H1 (cell line): Measurements from ENCODE around the gene GPR155. TPM values are rescaled to one million over a fixed set of nuclear protein-coding genes. Genes with fewer than 3 reads are reported as not detected.

Experiments used
- CTCF ChIA-PET: fragments of 300-600 bp; sonication (Branson Sonifier 250); formaldehyde crosslinking; loops from one replicate; lab custom pipeline; 2021; ENCODE audit not compliant: partially characterized antibody; lab: Charles Lee
- POLR2A ChIA-PET: fragments of 300-600 bp; sonication (Branson Sonifier 250); formaldehyde crosslinking; loops from one replicate; lab custom pipeline; 2021; ENCODE audit warnings: inconsistent platforms; ENCODE audit not compliant: partially characterized antibody; lab: Charles Lee
- DNase-seq, 2 experiments: peaks; one replicate each; pipeline versions ENCODE4 v3.0.0 to v3.0.0-alpha.2; 2010 to 2022; ENCODE audit warnings: low spot score in 2 of 2, low read depth in 1 of 2, mixed read lengths in 1 of 2
- FAIRE-seq: peaks from 2 replicates; lab custom pipeline; 2011; peaks lifted over from hg19 to GRCh38; lab: Jason Lieb, UNC
- H2AFZ ChIP-seq: 2 replicates; pipeline ENCODE4 v1.8.1; 2012; ENCODE audit warnings: low read length, inconsistent platforms
- H2AK5ac ChIP-seq: 2 replicates; pipeline ENCODE4 v1.6.1; 2013; ENCODE audit warnings: low read depth, low read length
- H2BK120ac ChIP-seq: replicated peaks from 2 replicates; pipeline ENCODE3; 2013; ENCODE audit warnings: low read depth, low read length, inconsistent platforms
- H2BK12ac ChIP-seq: 2 replicates; pipeline ENCODE4 v1.6.1; 2013; ENCODE audit warnings: low read depth, low read length
- H2BK15ac ChIP-seq: 2 replicates; pipeline ENCODE4 v1.6.1; 2013; ENCODE audit warnings: low read length
- H2BK20ac ChIP-seq: 2 replicates; pipeline ENCODE4 v1.6.1; 2013; ENCODE audit warnings: low read length
- H2BK5ac ChIP-seq: 2 replicates; pipeline ENCODE4 v1.6.1; 2013; ENCODE audit warnings: low read depth, low read length
- H3K14ac ChIP-seq: 2 replicates; pipeline ENCODE4 v1.6.1; 2013; ENCODE audit warnings: inconsistent platforms; ENCODE audit not compliant: insufficient read length
- H3K18ac ChIP-seq: 2 replicates; pipeline ENCODE4 v1.6.1; 2013; ENCODE audit warnings: low read length; ENCODE audit errors: extremely low read depth
- H3K23ac ChIP-seq: 2 replicates; pipeline ENCODE4 v1.6.1; 2013; ENCODE audit warnings: inconsistent platforms; ENCODE audit not compliant: insufficient read length
- H3K23me2 ChIP-seq: 2 replicates; pipeline ENCODE4 v1.6.1; 2013; ENCODE audit warnings: low read depth, low read length
- H3K27ac ChIP-seq: 2 replicates; pipeline ENCODE4 v1.6.1; 2011; ENCODE audit warnings: low read depth, low read length, inconsistent platforms
- H3K27me3 ChIP-seq, 4 experiments: replicated peaks in 1 of 4; 1 replicate in 1 of 4; 2 replicates in 3 of 4; pipeline versions ENCODE4 v1.6.1 to v1.8.1; 2011 to 2013; ENCODE audit warnings: low read length in 3 of 4, mild to moderate bottlenecking in 3 of 4, inconsistent platforms in 2 of 4, mixed read lengths in 2 of 4, moderate library complexity in 1 of 4; ENCODE audit not compliant: control insufficient read depth in 3 of 4, insufficient read depth in 3 of 4; ENCODE audit errors: extremely low read depth in 1 of 4
- H3K36me3 ChIP-seq, 4 experiments: 2 replicates each; pipeline versions ENCODE4 v1.6.1 to v1.8.1; 2011 to 2013; ENCODE audit warnings: mild to moderate bottlenecking in 4 of 4, low read length in 3 of 4, moderate library complexity in 2 of 4, control low read depth in 1 of 4, inconsistent platforms in 1 of 4; ENCODE audit not compliant: insufficient read depth in 4 of 4, control insufficient read depth in 2 of 4
- H3K4ac ChIP-seq: replicated peaks from 2 replicates; pipeline ENCODE3; 2013; ENCODE audit warnings: low read length, low read depth, mixed read lengths, inconsistent platforms; ENCODE audit not compliant: insufficient read length
- H3K4me1 ChIP-seq, 4 experiments: replicated peaks in 1 of 4; 1 replicate in 1 of 4; 2 replicates in 3 of 4; pipeline versions ENCODE4 v1.6.1 to v1.8.1; 2011 to 2013; ENCODE audit warnings: low read length in 3 of 4, inconsistent platforms in 2 of 4, mixed read lengths in 1 of 4; ENCODE audit not compliant: insufficient read depth in 4 of 4, control insufficient read depth in 3 of 4
- H3K4me2 ChIP-seq, 2 experiments: 2 replicates each; pipeline versions ENCODE4 v1.6.1 to v1.8.1; 2011 to 2013; ENCODE audit warnings: low read depth in 2 of 2, low read length in 2 of 2, control low read depth in 1 of 2, inconsistent platforms in 1 of 2, mild to moderate bottlenecking in 1 of 2; ENCODE audit not compliant: insufficient read depth in 1 of 2
- H3K4me3 ChIP-seq, 4 experiments: fragments of 200-600, 300-600 bp in 1 of 4; sonication (generic), shearing (Covaris generic), sonication (Bioruptor Twin) in 1 of 4; 2 replicates each; pipeline versions ENCODE4 v1.5.1 to v1.8.1; 2011 to 2016; ENCODE audit warnings: low read length in 4 of 4, low read depth in 3 of 4, control low read depth in 2 of 4, inconsistent platforms in 2 of 4, mild to moderate bottlenecking in 2 of 4, mixed read lengths in 1 of 4, moderate library complexity in 1 of 4; ENCODE audit not compliant: insufficient read depth in 2 of 4; ENCODE audit errors: extremely low read depth in 1 of 4
- H3K56ac ChIP-seq: replicated peaks from 2 replicates; pipeline ENCODE3; 2013; ENCODE audit warnings: low read depth, mild to moderate bottlenecking, mixed read lengths, low read length, inconsistent platforms; ENCODE audit not compliant: insufficient read length
- H3K79me1 ChIP-seq: 2 replicates; pipeline ENCODE4 v1.6.1; 2013; ENCODE audit warnings: low read depth, low read length, control low read depth
- H3K79me2 ChIP-seq, 2 experiments: 2 replicates each; pipeline versions ENCODE4 v1.6.1 to v1.8.1; 2012 to 2013; ENCODE audit warnings: low read length in 2 of 2, mild to moderate bottlenecking in 2 of 2, inconsistent platforms in 1 of 2; ENCODE audit not compliant: insufficient read depth in 2 of 2, control insufficient read depth in 1 of 2
- H3K9ac ChIP-seq, 4 experiments: replicated peaks in 1 of 4; 1 replicate in 1 of 4; 2 replicates in 3 of 4; pipeline versions ENCODE4 v1.6.1 to v1.8.1; 2011 to 2013; ENCODE audit warnings: low read depth in 3 of 4, low read length in 3 of 4, control low read depth in 2 of 4, mild to moderate bottlenecking in 2 of 4, moderate library complexity in 2 of 4, inconsistent platforms in 1 of 4; ENCODE audit errors: extremely low read depth in 1 of 4
- H3K9me3 ChIP-seq, 2 experiments: 2 replicates each; pipeline versions ENCODE4 v1.6.1 to v1.8.1; 2012 to 2013; ENCODE audit warnings: mild to moderate bottlenecking in 2 of 2, moderate library complexity in 2 of 2, control low read depth in 1 of 2, inconsistent platforms in 1 of 2, low read depth in 1 of 2, low read length in 1 of 2, mixed read lengths in 1 of 2; ENCODE audit not compliant: insufficient read depth in 2 of 2
- H4K20me1 ChIP-seq, 2 experiments: replicated peaks in 1 of 2; 2 replicates each; pipeline versions ENCODE3 to v1.8.1; 2011 to 2013; ENCODE audit warnings: inconsistent platforms in 2 of 2, low read length in 2 of 2, mild to moderate bottlenecking in 1 of 2; ENCODE audit not compliant: insufficient read depth in 2 of 2, control insufficient read depth in 1 of 2
- H4K5ac ChIP-seq: 2 replicates; pipeline ENCODE4 v1.6.1; 2013; ENCODE audit warnings: low read length, low read depth, mixed read lengths, inconsistent platforms; ENCODE audit not compliant: insufficient read length
- H4K8ac ChIP-seq: 2 replicates; pipeline ENCODE4 v1.8.0; 2013; ENCODE audit warnings: mild to moderate bottlenecking, moderate library complexity, low read length, inconsistent platforms; ENCODE audit not compliant: insufficient read depth; ENCODE audit errors: extremely low read depth
- H4K91ac ChIP-seq: replicated peaks from 2 replicates; pipeline ENCODE3; 2013; ENCODE audit warnings: low read length, mixed read lengths, inconsistent platforms; ENCODE audit not compliant: insufficient read length
- ASH2L ChIP-seq: fragments of 200-600, 300-600 bp; sonication (generic); IDR thresholded peaks from one replicate; pipeline ENCODE4 v1.7.1; 2017; ENCODE audit warnings: low read length
- CHD2 ChIP-seq: IDR thresholded peaks from 2 replicates; pipeline ENCODE4 v1.6.1; 2012; ENCODE audit warnings: low read length, improper control_type of control experiment
- CREB1 ChIP-seq: IDR thresholded peaks from 2 replicates; pipeline ENCODE4 v1.6.1; 2012; ENCODE audit warnings: inconsistent platforms
- EGR1 ChIP-seq: IDR thresholded peaks from 2 replicates; pipeline ENCODE4 v1.6.1; 2011; ENCODE audit warnings: low read depth, low read length, borderline replicate concordance
- NRF1 ChIP-seq: IDR thresholded peaks from 2 replicates; pipeline ENCODE4 v1.6.1; 2011; ENCODE audit warnings: mild to moderate bottlenecking, low read depth, low read length, improper control_type of control experiment
- PHF8 ChIP-seq: fragments of 200-600 bp; sonication (generic); conservative IDR thresholded peaks from 2 replicates; pipeline ENCODE4 v1.7.1; 2012; ENCODE audit warnings: low read depth, mild to moderate bottlenecking, inconsistent platforms, low read length, moderate library complexity
- POLR2AphosphoS5 ChIP-seq: IDR thresholded peaks from 2 replicates; pipeline ENCODE4 v1.6.1; 2011; ENCODE audit warnings: low read depth, low read length
- RAD21 ChIP-seq, 2 experiments: IDR thresholded peaks in 1 of 2; conservative IDR thresholded peaks in 1 of 2; 2 replicates each; pipeline ENCODE4 v1.6.1; 2011; ENCODE audit warnings: low read depth in 2 of 2, low read length in 2 of 2, improper control_type of control experiment in 1 of 2, inconsistent platforms in 1 of 2, mild to moderate bottlenecking in 1 of 2, moderate library complexity in 1 of 2
- RNF2 ChIP-seq: fragments of 200-900, 300-1000 bp; sonication (generic); IDR thresholded peaks from 2 replicates; pipeline ENCODE4 v1.7.1; 2016; ENCODE audit warnings: borderline replicate concordance, low read depth, mild to moderate bottlenecking, antibody characterized with exemption, low read length; ENCODE audit not compliant: poor library complexity, severe bottlenecking; ENCODE audit errors: missing control alignments
- SIRT6 ChIP-seq: IDR thresholded peaks from one replicate; pipeline ENCODE4 v1.7.1; 2012; ENCODE audit warnings: low read length, inconsistent platforms
- SP2 ChIP-seq: IDR thresholded peaks from 2 replicates; pipeline ENCODE4 v1.6.1; 2012; ENCODE audit warnings: mild to moderate bottlenecking, low read length, inconsistent platforms
- SP4 ChIP-seq: IDR thresholded peaks from 2 replicates; pipeline ENCODE4 v1.6.1; 2012; ENCODE audit warnings: low read length, inconsistent platforms
- TBP ChIP-seq: IDR thresholded peaks from 2 replicates; pipeline ENCODE4 v1.6.1; 2011; ENCODE audit warnings: low read depth, low read length, improper control_type of control experiment
- TEAD4 ChIP-seq: IDR thresholded peaks from 2 replicates; pipeline ENCODE4 v1.6.1; 2012; ENCODE audit warnings: low read depth, low read length, inconsistent platforms, mixed read lengths
- WGBS, 2 experiments: shearing (Covaris generic) in 1 of 2; methylation state at CpG; one replicate each; pipeline versions ENCODE4 v1.1.6 to v1.1.7; 2013 to 2015; ENCODE audit warnings: low lambda C conversion rate in 2 of 2, mixed read lengths in 2 of 2, inconsistent platforms in 1 of 2, low coverage in 1 of 2, missing lambda C conversion rate in 1 of 2; ENCODE audit not compliant: insufficient replicate concordance in 2 of 2, insufficient coverage in 1 of 2, insufficient read length in 1 of 2; ENCODE audit errors: extremely low coverage in 1 of 2, missing lambda C conversion rate in 1 of 2; 5-methylcytosine and 5-hydroxymethylcytosine counted together
- polyA plus RNA-seq, 7 experiments: library from polyadenylated mRNA; depleted of rRNA in 3 of 7; stranded (reverse) in 5 of 7; unstranded in 2 of 7; fragments of >200 nt in 5 of 7; fragments of 200-250 nt in 2 of 7; gene quantifications; 1 replicate in 5 of 7; 2 replicates in 1 of 7; 4 replicates in 1 of 7; pipeline versions ENCODE4 v1.2.1 to v1.2.3, GENCODE V29; 2011 to 2013; ENCODE audit warnings: missing spikeins in 2 of 7, mixed read lengths in 2 of 7
- total RNA-seq: library from RNA; stranded (reverse); fragmentation: NEBNext Ultra II Directional; extraction: Animal tissue kit (Norgen Biotek cat#: 25700); gene quantifications from 2 replicates; pipeline ENCODE4 v1.2.1, GENCODE V29; 2021

GPR155 gene
- total and polyA plus RNA-seq, 2 of the 8 experiments (the other 6 are each of a cell fraction or from before 2014, with no cell fraction given) = 0.26 to 2.1 TPM

- Histone ChIP-seq H3K27me3 (no peaks in the 10 kb centered on the region), H4K5ac (no peak overlapping the region), H2BK20ac (no peak overlapping the region), H3K36me3 (no peaks in the 10 kb centered on the region), H2BK120ac (no peak overlapping the region), H3K4ac (no peak overlapping the region), H3K79me2 (no peaks in the 10 kb centered on the region), H3K23me2 (peaks cover 4% of the 10 kb centered on the region; the same call in 1 of the 2 replicates), H4K8ac (no peak overlapping the region), H3K9ac (no peak overlapping the region), H2BK15ac (no peak overlapping the region), H3K4me2 (no peak overlapping the region), H3K23ac (no peak overlapping the region), H3K27ac (no peak overlapping the region), H3K4me3 (no peak overlapping the region), H3K56ac (no peak overlapping the region), H2AK5ac (no peak overlapping the region), H2BK5ac (no peak overlapping the region), H3K14ac (no peak overlapping the region), H2AFZ (no peak overlapping the region), H3K4me1 (peaks cover 0 to 1% (median 0%) of the 10 kb centered on the region in 4 experiments; a peak in 1 of 7 replicates), H3K9me3 (no peaks in the 10 kb centered on the region), H4K20me1 (no peaks in the 10 kb centered on the region), H4K91ac (no peak overlapping the region), H2BK12ac (no peak overlapping the region), H3K79me1 (no peaks in the 10 kb centered on the region), H3K18ac (no peak overlapping the region)
- 82% methylated on average over 4 of the region's 4 CpGs; no CpG with 5 or more reads in 1 of the 2 experiments for WGBS, 2 experiments
- TF ChIP-seq SP2 (no peak), SP4 (no peak), NRF1 (no peak), ASH2L (no peak), CHD2 (no peak), POLR2AphosphoS5 (no peak), CREB1 (no peak), RAD21 (IDR thresholded peaks at IDR 0.05 in 1 of 2, conservative IDR thresholded peaks at IDR 0.05 in 1 of 2; ENCODE audit: low read depth in 2 of 2, low read length in 2 of 2) (no peak), TBP (no peak), RNF2 (no peak), SIRT6 (no peak), TEAD4 (no peak), PHF8 (no peak), EGR1 (no peak)
- no peak for DNase-seq
- ChIA-PET POLR2A (interaction anchor here (1.0 kb wide), 1 partner anchor 14 kb away, joined by 3 read pairs; no protein-coding TSS in a partner anchor), CTCF (interaction anchor here (1.1 to 1.2 kb wide), 2 partner anchors 12 to 97 kb away, joined by 4 to 6 read pairs; no protein-coding TSS in a partner anchor)
- no peak for FAIRE-seq
Observed at GRCh38 chr2:174450021-174450816, 36.6 kb downstream of the GPR155 start.
